NK-92 (cell line): ENCODE measurements around the gene GCH1.
"Not testable (repeated sequence)": the region's sequence is repeated elsewhere in the genome, so short reads cannot be mapped to it uniquely, and the experiment has no call there.

Experiments used
- DNase-seq: peaks from one replicate; lab custom pipeline; 2025; ENCODE audit not compliant: unreplicated experiment; lab: John Stamatoyannopoulos, UW

Gene GCH1

DNA sequence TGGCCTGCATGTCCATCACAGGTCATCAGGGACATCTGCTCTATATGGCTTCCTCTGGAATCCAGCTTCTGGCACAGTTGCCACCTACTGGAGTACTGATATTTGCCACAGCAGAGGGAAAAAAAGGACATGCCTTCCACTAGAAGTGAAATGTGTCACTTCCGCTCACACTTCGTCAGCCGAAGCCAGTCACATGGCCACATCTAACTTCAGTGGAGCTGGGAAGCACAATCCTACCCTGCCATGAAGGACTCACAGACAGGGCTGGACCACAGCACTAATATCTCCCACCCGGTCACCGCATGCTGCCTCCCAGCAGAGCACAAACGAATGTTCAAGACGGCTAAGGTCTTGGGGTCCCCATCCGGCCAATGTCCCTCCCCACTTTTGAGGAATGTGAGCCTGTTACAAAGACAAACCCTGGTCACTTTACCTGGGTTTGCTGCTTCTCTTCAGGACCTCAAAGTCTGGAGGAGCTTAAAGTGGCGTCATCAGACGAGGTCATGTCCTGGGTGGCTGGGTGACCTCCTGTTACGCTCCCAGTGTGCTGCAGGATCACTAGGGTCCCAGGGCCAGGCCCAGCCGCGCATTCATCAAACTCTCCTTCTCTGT lies 98.6 kb downstream of the GCH1 start:
- DNase-seq: no peak

DNA sequence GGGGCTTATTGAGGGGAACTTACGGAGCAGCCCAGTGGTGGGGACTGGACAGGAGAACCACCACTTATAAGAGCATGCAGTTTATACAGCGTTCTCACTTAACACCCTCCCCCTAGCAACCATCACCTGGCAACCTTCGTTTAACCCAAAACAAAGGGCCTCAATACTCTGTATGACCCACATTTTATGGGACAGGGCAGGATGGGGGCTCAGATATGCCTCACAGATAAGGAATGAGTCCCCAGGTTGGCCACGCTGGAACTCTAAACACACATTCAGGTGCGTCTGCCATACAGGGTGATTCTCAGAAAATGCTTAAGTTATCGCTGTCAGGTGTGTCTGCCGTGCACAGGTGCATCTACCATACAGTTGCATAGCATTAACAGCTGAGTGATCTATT lies 99.2 kb downstream of the GCH1 start:
- DNase-seq: no peak

DNA sequence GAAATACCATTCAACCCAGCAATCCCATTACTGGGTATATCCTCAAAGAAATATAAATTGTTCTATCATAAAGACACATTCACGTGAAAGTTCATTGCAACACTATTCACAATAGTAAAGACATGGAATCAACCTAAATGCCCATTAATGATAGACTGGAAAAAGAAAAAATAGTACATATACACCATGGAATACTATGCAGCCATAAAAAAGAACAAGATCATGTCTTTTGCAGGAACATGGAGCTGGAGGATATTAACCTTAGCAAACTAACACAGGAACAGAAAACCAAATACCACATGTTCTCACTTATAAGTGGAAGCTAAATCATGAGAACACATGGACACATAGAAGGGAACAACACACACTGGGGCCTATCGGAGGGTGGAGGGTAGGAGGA lies 101.1 kb downstream of the GCH1 start:
- DNase-seq: not testable (repeated sequence)

DNA sequence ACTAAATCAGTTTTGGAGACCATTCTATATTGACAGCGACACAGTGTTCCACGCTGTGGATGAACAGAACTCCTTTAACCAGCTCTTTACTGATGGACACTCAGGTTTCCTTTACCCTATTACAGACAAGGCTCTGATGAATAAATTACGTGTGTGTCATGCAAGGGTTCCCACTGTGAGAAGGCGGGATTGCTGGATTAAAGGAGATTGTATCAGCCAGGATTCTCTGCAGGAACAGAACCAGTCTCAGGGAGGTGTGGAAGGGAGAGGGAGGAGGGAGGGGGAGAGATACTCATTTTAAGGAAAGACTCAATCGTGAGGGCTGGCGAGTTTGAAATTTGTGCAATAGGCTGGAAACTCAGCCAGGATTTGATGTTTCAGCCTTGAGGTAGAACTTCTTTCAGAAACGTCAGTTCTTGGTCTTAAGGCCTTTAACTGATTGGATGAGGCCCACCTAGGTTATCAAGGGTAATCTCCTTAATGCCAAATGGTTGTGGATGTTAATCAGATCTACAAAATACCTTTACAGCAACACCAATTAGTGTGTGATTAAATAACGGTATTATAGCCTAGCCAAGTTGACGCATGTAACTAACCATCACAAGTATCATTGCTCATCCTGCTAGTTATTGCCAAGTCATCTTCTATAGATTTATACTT lies 104.0 kb downstream of the GCH1 start:
- no peak for DNase-seq

DNA sequence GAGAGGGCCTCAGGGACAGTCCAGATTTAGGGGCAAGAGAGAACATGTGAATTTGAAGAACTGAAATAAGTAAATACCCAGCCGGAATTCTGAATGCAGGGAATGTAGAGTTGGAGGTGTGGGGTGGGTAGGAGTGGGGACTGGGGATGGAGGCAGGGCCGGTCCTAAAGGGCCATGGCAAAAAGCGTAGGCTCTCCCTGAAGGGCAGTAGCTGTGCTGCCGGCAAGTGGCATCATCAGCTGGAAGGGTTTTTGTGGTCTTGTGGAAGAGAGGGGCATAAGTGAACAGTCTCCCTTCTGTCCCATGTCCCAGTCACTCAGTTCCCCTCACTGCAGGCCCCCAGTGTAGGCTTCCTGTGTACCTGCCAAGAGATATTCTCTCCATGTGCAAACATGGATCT lies 104.6 kb downstream of the GCH1 start:
- DNase-seq: no peak

DNA sequence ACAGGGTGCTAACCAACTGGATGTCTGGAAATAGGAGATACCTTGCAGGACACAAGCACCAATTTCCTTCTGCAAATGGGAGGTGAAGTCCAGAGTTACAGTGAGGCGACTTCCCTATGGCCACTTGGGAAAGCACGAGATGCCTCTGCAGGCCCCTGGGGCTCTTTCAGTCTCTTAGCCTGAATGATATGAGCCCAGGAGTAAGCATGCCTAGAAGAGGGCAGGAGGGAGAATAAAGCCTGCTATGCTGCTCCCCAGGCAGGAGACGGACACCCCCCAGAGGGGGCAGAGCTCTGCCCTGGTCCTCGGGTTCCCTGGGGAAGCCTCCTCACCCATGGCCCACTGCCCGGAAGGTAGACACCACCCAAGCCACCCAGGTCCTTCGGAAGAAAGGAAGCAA lies 105.1 kb downstream of the GCH1 start:
- DNase-seq: no peak

DNA sequence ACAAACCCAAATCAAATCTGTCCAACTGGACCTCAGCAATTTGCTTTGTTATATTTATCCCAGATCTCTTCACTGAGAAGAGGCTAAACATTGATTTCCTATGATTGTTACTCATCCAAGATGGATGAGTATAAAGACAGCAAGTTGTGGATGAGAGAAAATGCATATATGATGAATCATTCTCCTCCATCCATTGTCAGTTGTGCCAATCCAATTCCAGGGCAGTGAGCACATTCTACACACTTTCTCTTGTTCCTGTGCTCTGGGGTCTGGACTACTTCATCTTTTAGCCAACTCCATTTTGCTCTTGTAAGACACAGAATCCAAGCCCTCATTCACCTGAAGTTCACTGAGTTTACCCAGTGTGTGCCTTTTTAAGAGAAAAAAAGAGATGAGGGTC lies 105.7 kb downstream of the GCH1 start:
- DNase-seq: no peak

DNA sequence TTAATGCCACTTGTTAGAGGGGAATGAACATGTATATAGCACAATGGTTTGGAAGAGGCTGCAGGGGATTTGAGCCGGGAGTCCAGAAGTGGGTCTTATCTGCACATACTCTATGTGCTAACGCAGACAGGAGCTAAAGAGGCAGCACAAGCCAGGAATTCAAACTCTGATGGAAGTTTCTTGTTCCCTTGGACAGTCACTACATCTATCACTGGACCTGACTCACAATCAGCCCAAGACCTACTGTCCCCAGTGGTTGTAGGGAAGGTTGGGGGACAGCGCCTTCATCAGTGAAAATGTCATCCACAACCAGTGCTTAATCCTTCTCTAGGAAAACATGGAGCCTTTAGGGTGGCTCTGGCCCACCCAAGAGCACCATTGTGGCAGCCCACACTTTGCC lies 107.8 kb downstream of the GCH1 start:
- DNase-seq: no peak

DNA sequence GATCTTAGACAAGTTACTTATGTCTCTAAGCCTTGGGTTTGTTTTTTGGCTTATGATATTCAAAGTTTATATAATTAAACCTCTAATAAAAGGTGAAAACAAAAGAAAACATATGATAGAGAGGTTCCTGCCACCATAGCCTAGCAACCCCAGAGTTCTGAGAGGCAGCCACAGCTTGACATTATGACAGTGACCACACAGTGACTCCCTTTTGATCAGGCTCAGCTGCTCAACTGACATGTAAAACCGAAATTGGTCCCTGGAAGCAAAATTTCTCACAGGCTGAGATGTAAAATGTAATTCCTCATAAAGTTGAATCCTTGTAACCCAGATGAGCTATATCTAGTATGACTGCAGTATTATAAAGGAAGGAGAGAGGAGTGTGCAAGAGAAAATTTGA lies 108.5 kb downstream of the GCH1 start:
- no peak for DNase-seq

DNA sequence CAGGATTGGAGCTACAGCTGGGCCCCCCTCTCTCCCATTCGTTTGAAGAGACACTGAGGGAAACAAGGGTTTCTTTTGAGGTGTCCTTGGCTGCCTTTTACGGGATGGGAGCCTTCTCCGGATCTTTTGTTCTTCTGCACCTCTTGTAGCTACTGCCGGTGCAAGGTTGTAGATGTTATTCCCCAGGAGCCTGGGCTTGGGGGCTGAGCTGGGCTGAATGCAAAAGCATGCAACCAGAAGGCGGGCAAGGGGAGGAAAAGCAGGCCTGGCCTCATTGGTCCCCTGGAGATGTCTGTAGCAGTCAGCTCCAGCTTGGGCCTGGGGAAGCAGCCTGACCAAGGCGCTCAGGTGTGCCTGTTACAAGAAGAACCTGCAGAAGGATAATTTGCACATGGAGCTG lies 110.3 kb downstream of the GCH1 start:
- no peak for DNase-seq
